ENCODE results near the gene ZNF32. TPM values are rescaled to one million over a fixed set of nuclear protein-coding genes. Genes with fewer than 3 reads are reported as not detected.

ZNF32 gene
- total and polyA plus RNA-seq, 8 donors = 29.1 to 59.5 (median 52.8) TPM

- H3K36me3 ChIP-seq = no peaks in the 10 kb centered on the region
These were observed 16.4 kb upstream of the ZNF32 start for GRCh38 chr10:43665054-43665453.

DNA sequence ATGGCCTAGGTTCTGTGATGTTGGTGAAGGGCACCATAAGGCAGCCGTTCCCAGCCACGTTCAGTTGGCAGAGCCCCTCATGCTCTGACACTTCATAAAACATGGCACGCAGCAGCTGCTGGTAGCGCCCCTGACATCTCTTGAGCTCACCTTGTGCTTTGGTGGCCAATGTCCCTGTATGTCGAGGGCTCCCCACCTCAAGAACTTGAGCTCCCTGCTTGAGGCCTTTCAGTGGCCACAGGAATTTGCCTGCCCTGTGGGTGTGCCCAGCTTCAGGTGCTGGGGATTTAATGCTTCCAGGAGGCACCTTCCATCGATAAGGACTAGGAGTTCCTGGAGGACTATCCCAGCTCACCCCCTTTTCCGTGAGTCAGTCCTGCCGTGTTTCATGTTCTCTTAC lies 9.5 kb upstream of the ZNF32 start:
- Histone ChIP-seq H3K4me3 (no peak overlapping the region), H3K36me3 (no peaks in the 10 kb centered on the region), H3K9me3 (no peaks in the 10 kb centered on the region), H3K27me3 (peaks cover 0 to 7% of the 10 kb centered on the region in 2 donors), H3K4me1 (no peaks in the 10 kb centered on the region), H3K27ac (no peak overlapping the region)
- TF ChIP-seq CTCF (IDR thresholded peaks at IDR 0.05) = no peak
- intact Hi-C loops (cut with DNase I) = no loop called here
- ATAC-seq (no peak), DNase-seq (no peak)

More at GRCh38 chr10:43665054-43665453, 16.4 kb upstream of the ZNF32 start:
- Histone ChIP-seq H3K27ac (no peak overlapping the region), H3K4me1 (no peaks in the 10 kb centered on the region), H3K4me3 (no peak overlapping the region), H3K9me3 (no peaks in the 10 kb centered on the region), H3K27me3 (peaks cover 12 to 35% of the 10 kb centered on the region in 2 donors)
- no peak for DNase-seq
- no peak for ATAC-seq
- no peak for TF ChIP-seq CTCF (IDR thresholded peaks at IDR 0.05)
- intact Hi-C loops (cut with DNase I) = no loop called here

- no peaks in the 10 kb centered on the region for H3K36me3 ChIP-seq
- intact Hi-C loops (cut with DNase I) = no loop called here
- H3K4me3 ChIP-seq = no peak overlapping the region
- DNase-seq (no peak), ATAC-seq (no peak)
- TF ChIP-seq CTCF (IDR thresholded peaks at IDR 0.05) = no peak
- H3K4me1 ChIP-seq = no peaks in the 10 kb centered on the region
- no peak overlapping the region for H3K27ac ChIP-seq
- H3K27me3 ChIP-seq = peaks cover 0 to 12% of the 10 kb centered on the region in 2 donors
- no peaks in the 10 kb centered on the region for H3K9me3 ChIP-seq
These were observed 6.6 kb upstream of the ZNF32 start for GRCh38 chr10:43655311-43655710.

- DNase-seq = no peak
- no peak for ATAC-seq
- no peak for TF ChIP-seq CTCF (IDR thresholded peaks at IDR 0.05)
These were observed 5.1 kb upstream of the ZNF32 start for GRCh38 chr10:43653746-43654145.

GRCh38 chr10:43649185-43649523 lies 473 bp upstream of the ZNF32 start:
- intact Hi-C loops (cut with DNase I) = no loop called here
- H3K27me3 ChIP-seq = peaks cover 0 to 8% of the 10 kb centered on the region in 2 donors
- TF ChIP-seq CTCF (IDR thresholded peaks at IDR 0.05) = no peak
- H3K4me3 ChIP-seq = peak overlapping the region; percentile 56 to 79
- H3K4me1 ChIP-seq = peaks cover 0 to 8% of the 10 kb centered on the region in 2 donors
- DNase-seq (no peak), ATAC-seq (peak; percentile 8)
- H3K9me3 ChIP-seq = peaks cover 10 to 26% of the 10 kb centered on the region in 2 donors
- peaks cover 7 to 19% of the 10 kb centered on the region in 2 donors for H3K36me3 ChIP-seq
- peak overlapping the region; percentile 71 to 74 for H3K27ac ChIP-seq

More at GRCh38 chr10:43653746-43654145, 5.1 kb upstream of the ZNF32 start:
- no peak overlapping the region for H3K4me3 ChIP-seq
- peaks cover 0 to 8% of the 10 kb centered on the region in 2 donors for H3K27me3 ChIP-seq
- intact Hi-C loops (cut with DNase I) = no loop called here
- H3K9me3 ChIP-seq = no peaks in the 10 kb centered on the region
- H3K36me3 ChIP-seq = no peaks in the 10 kb centered on the region
- no peak overlapping the region for H3K27ac ChIP-seq
- peaks cover 0 to 8% of the 10 kb centered on the region in 2 donors for H3K4me1 ChIP-seq
